GM18526 (cell line): Measurements from ENCODE around the gene ABCC3.

ENCODE experiments used
- POLR2A ChIP-seq: IDR thresholded peaks from 3 replicates; pipeline ENCODE4 v1.6.1; 2011; ENCODE audit not compliant: insufficient read length; ENCODE audit errors: extremely low read depth

The ABCC3 gene

GRCh38 chr17:50687200-50688066, 52.8 kb downstream of the ABCC3 start:
- no peak for TF ChIP-seq POLR2A

- TF ChIP-seq POLR2A: no peak
Measured at GRCh38 chr17:50688245-50688644, 53.6 kb downstream of the ABCC3 start.

GRCh38 chr17:50689251-50689650, 54.6 kb downstream of the ABCC3 start:
- TF ChIP-seq POLR2A: no peak

- no peak for TF ChIP-seq POLR2A
Measured at GRCh38 chr17:50689956-50690886, 55.5 kb downstream of the ABCC3 start.

- TF ChIP-seq POLR2A: no peak
Measured at GRCh38 chr17:50690887-50691549, 56.3 kb downstream of the ABCC3 start.

GRCh38 chr17:50691550-50692447, 57.1 kb downstream of the ABCC3 start:
- TF ChIP-seq POLR2A: no peak

GRCh38 chr17:50692448-50693035, 57.9 kb downstream of the ABCC3 start:
- no peak for TF ChIP-seq POLR2A

- no peak for TF ChIP-seq POLR2A
Measured at GRCh38 chr17:50693036-50693682, 58.5 kb downstream of the ABCC3 start.

GRCh38 chr17:50696365-50696879, 61.7 kb downstream of the ABCC3 start:
- no peak for TF ChIP-seq POLR2A

- TF ChIP-seq POLR2A: no peak
Measured at GRCh38 chr17:50697062-50697461, 62.4 kb downstream of the ABCC3 start.

- no peak for TF ChIP-seq POLR2A
Measured at GRCh38 chr17:50697663-50698272, 63.1 kb downstream of the ABCC3 start.

- no peak for TF ChIP-seq POLR2A
Measured at GRCh38 chr17:50699410-50699809, 64.7 kb downstream of the ABCC3 start.

- no peak for TF ChIP-seq POLR2A
Measured at GRCh38 chr17:50703162-50703561, 68.5 kb downstream of the ABCC3 start.
